NCI-H524 treated with DMSO at 0.1 percent for 48 hours (cell line): ENCODE data around the gene NCBP2L.
"Not testable (repeated sequence)": the region's sequence is repeated elsewhere in the genome, so short reads cannot be mapped to it uniquely, and the experiment has no call there.

Experiments
- DNase-seq: peaks from one replicate; lab custom pipeline; 2025; lab: John Stamatoyannopoulos, UW

The NCBP2L gene

DNA sequence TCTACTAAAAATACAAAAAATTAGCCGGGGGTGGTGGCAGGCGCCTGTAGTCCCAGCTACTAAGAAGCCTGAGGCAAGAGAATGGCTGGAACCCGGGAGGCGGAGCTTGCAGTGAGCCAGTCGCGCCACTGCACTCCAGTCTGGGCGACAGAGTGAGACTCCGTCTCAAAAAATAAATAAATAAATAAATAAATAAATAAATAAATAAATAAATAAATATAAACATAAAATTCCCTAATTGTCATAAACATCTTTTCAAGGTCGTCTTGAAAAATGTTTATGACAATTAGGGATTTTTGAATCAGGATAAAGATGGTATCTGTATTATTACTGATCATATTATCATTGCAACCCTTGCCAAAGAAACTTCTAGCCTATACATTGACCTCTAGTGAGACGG, 32.5 kb downstream of the NCBP2L start:
- not testable (repeated sequence) for DNase-seq

DNA sequence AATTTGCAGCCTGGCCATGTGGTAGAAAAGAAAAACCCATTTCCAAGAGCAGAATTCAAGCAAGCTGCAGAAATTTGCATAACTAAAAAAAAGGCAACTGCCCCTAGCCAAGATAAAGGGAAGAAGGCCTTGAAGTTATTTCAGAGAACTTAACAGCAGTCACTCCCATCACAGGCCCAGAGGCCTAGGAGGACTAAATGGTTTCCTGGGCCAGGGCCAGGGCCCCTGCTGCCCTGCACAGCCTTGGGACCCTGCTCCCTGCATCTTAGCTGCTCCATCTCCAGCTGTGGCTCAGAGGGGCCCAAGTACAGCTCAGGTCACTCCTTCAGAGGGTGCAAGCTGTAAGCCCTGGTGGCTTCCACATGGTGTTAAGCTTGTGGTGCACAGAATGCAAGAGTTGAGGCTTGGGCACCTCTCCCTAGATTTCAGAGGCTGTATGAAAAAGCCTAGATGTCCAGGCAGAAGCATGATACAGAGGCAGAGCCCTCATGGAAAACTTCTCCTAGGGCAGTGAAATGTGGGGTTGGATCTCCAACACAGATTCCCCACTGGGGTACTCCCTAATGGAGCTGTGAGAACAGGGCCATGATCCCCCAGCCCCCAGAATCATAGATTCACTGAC, 41.5 kb downstream of the NCBP2L start:
- no peak for DNase-seq

DNA sequence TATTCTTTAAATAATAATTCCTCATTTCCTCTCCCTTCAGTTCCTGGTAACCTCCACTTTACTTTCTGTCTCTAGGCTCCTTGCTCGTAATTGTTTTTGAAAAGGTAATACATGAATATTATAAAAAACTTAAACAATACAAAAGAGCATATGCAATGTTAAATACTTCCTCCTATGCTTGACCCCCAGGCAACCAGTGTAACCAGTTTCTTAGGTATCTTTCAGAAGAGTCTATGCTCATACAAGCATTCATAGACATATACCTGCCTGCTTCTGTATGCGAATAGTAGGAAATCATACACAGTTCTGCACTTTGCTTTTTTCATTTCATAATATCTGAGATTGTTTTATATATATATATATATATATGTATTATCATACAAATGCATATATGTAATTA, 45.5 kb downstream of the NCBP2L start:
- DNase-seq, result no peak

DNA sequence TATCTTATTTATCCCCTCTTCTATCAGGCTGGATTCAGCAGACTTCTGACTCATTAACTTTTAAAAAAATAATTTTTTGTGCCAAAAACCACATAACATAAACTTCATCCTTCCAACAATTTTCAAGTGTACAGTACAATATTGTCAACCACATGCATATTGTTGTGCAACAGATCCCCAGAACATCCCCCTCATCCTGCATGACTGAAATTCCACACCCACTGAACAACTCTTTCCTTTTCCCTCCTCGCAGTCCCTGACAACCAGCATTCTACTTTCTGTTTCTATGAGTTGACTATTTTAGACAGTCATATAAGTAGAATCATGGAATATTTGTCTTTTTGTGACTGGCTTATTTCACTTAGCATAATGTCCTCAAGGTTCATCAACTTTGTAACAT, 45.9 kb downstream of the NCBP2L start:
- no peak for DNase-seq

DNA sequence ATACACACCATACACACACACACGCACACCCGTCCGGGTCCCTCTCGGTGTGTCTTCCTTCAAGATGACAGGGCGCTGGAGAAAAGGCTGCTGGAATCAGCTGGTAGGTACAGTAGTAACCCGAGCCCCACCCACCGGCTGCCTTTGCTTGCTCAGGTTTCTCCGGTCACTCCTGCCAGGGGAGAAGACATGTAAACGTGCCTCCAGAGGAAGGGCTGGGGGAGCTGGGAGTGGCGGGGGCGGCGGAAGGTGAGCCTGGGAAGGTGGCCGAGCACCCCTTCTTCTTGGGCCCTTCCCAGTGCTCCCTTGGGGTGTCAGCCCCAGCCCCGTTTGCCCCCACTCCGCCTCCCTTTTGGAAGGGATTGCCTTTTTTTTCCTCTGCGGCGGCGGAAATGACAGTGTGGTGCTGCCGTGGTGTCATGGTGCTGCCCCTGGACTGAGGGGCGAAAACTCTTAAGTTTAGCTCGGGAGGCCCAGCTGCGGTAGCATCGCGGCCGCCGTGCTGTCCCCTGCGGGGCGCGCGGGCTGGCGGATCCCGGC, 48.2 kb downstream of the NCBP2L start, which contains the start of gene MID2:
Gene MID2, plus strand, starts transcription at position 169 of the 540 bp plus-strand sequence. CDS start 561 bp downstream, outside the sequence.
- DNase-seq, result no peak

DNA sequence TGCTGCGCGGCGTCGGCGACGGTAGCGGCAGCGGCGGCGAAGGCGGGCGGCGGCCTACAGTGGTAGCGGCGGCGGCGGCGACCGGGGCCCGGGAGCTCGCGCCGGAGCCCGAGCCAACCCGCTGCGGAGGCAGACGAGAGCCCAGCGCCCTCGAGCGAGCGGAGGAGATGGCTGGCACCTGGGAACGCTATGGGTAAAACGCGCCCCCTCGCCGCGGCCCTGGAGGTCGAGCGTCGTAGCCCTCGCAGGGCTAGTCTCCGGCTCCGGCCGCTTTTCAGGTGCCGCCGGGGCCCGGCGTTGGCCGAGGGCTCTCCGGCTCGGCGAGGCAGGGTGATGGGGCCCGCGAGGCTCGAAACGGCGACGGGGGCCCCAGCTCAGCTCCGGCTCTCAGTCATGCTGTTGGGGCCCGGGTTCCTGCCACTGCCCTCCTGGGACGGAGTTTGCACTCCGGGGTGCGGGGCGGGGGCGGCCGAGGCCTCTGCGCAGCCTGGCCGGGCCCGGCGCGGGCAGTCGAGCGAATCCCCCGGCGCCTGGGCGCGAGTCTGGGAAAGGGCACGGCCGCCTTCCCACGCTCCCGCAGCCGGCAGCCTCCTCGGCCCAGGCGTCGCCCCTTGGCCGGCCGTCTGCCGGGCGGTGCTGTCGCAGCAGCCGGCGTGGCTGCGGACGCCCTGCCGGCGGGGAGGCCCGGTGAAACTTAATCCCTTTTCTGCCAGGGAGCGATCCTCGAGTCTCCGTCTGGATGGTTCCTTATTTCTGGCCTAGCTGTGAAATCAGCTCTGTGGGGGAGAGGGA, 48.9 kb downstream of the NCBP2L start:
- DNase-seq, result peak; percentile 19

DNA sequence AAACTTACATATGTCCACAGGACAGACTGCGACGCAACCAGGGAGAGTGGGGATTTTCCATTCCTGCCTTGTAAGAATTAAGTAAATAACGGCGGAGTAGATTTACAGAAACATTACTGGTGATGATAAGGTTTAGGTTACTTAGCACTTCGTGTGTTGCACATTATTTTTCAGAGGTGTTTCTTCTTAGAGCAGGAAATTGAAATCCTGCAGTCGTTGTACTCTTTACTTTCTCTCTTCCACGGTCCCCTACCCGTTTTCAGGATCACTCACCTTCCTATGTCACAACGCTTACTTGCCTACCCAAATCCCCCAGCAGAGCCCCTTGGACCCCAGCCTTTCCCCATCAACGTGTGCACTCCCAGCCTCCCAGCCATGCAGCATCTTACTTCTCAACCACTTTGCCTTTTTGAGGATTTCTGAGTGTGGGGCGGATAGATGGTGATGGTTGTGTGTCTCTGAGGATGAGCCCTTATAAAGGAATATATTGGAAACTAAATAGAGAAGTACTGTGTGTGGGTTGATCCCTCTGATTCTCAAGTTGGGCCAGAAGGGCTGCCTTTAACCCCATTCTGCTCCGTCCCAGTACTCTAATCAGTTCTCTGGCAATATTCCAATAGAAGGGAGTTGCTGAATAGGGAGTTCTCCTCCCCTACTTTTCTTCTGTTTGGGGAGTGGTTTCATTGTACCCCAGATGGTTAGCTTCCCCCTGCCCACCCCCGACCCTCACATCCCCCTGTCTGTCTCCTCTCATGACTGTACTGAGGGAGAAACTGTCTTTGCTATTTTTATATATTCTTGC, 49.7 kb downstream of the NCBP2L start:
- no peak for DNase-seq

DNA sequence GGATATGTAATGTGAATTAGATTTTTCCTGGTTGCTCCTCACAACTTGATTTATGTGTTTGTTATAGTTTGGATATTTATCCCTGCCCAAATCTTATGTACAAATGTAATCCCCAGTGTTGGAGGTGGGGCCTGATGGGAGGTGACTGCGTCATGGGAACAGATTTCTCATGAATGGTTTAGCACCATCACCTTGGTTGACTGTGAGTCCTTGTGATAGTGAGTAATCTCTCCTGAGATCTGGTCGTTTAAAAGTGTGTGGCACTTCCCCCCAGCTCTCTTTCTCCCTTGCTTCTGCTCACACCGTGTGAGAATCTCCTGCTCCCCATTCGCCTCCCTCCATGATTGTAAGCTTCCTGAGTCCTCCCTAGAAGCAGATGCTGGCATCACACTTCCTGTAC, 50.3 kb downstream of the NCBP2L start:
- no peak for DNase-seq

DNA sequence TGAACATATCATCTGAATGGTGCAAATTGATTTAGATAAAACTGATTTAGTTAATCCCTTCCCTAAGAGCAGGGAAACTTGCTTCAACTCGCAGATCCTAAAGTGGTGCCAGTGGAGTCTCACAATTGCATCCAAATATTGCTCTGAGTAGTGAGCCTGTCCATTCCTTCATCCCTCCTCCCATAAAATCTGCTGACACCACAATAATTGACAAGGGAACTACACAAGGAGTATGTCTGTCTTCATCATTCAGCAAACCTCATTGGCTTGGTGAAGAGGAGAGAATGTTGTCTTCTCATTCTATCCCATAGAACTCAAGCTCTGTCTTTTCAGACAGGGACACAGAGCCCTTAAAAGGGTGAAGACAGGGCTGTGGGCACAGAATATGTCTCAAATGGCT, 52.3 kb downstream of the NCBP2L start:
- no peak for DNase-seq

DNA sequence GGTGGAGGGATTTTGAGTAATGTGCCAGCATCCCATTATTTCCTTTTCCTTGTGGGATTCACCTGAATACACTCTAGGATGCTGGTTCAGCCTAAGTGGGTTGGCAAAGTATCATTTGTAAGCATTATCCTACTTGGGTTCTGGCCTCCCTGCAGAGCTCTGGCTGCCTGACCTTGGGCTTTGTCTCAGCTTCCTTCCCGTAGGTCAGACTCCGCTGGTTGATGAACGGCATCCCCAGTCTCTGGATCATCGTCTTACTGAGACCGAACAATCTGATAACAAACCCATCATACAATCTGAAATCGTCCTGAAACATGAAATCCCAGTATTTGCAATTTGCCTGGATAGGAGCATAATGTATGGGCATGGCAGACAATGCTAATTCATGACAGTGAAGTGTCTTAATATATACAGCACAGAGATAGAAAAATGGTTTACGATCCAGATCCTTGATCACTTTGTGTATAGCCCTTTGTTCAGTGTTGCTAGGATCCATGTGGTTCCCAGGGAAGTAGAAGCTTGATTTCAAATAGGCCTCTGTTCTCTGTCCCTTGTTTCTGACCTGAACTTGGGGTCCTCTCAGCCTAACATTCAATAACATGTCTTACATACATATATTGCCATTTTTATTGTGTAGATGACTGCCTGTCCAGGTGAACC, 53.7 kb downstream of the NCBP2L start:
- DNase-seq, result no peak

DNA sequence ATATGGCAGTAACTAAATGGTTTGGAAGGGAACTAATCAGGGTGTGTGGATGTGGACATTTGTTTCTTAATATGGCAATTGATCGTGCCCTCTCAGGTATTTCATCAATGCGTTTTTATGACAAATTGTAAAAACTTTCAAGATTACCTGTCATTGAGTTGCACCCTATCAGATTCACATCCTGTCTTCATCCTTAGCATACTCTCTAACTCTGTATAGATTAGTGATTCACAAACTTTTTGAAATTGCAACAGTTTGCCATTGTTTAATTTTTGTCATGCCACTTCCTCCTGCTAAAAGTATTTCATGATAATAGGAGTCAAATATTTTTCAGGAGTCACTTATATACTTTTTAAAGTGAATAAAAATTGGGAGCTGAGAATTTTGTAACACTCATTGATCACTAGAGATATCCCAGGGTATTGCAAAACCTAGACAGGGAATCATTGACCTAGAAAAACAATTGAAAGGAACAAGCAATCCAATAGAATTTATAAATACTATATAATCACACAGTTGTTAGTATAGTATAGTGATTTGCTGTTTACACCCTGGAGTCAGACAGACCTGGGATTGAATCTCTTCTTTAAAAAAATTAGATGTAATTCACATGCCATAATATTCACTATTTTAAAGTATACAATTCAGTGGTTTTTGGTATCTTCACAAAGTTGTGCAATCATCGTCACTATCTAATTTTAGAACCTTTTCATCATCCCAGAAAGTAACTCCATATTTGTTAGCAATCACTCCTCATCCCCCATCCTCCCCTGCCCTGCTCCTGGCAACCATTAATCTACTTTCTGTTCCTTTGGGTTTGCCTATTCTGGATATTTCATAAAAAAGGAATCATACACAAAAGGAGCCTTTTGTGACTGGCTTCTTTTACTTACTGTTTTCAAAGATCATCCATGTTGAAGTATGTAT, 57.0 kb downstream of the NCBP2L start:
- no peak for DNase-seq

DNA sequence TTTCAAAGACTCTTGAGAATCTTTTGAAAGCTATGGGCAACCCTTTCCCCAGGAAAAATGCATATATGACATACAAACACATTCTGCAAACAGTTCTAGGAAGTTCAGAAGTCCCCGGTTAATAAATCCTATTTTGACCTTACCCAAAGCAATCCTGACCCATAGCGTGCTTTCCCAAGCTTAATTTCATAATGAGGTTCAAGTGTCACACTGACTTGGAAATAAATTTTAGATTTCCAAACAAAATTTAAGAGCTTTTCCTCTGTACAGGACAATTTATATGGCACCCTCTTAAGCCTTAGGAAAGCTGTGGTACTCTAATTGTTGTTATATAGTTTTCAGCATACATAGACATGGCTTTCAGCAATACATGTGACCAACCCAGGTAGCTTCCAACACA, 59.4 kb downstream of the NCBP2L start:
- DNase-seq, result no peak

DNA sequence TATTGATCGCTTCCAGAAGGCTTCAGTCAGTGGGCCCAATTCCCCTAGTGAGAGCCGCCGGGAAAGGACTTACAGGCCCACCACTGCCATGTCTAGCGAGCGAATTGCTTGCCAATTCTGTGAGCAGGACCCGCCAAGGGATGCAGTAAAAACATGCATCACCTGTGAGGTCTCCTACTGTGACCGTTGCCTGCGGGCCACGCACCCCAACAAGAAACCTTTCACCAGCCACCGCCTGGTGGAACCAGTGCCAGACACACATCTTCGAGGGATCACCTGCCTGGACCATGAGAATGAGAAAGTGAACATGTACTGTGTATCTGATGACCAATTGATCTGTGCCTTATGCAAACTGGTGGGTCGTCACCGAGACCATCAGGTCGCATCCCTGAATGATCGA, 63.4 kb downstream of the NCBP2L start:
- DNase-seq, result no peak

DNA sequence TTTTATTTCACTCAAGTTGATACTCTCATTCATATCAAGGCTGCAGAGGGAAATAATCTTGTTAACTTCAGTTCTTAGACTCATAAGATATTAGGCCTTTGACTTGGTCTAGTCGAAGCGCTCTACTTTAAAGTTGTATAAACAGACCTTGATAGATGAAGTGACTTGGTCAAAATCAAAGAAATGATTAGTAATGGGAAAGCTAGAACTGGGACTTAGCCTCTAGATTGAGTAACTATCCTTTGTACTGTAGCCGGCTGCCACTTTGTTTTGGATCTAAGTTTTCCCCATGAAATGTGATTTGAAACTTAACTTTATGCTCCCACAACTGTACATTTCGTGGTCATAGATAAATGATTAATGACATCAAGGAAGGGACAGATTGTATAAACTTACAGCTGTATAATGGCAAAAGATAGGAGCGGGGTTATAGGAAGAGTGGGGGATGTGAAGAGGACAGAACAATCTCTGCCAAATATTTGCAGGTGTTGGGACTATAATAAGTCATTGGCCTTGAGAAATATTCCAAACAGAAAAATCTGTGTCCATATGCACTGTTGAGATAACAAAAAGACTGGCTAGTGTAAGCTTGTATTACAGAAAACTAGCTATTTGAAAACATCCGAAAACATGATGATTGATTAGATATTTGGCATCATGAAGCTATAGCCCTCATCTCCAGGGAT, 65.3 kb downstream of the NCBP2L start:
- DNase-seq, result no peak
